Nasal cavity respiratory epithelium epithelial cell of viscerocranial mucosa (primary cell): ENCODE measurements around the gene HS3ST4. TPM values are rescaled to one million over a fixed set of nuclear protein-coding genes. Genes with fewer than 3 reads are reported as not detected.

Experiments used
- total RNA-seq: library from RNA; depleted of rRNA; stranded (reverse); fragments of >200 nt; gene quantifications from 2 replicates; pipeline ENCODE4 v1.2.3, GENCODE V29; 2014

The HS3ST4 gene
- total RNA-seq, result not detected in 2 replicates

DNA sequence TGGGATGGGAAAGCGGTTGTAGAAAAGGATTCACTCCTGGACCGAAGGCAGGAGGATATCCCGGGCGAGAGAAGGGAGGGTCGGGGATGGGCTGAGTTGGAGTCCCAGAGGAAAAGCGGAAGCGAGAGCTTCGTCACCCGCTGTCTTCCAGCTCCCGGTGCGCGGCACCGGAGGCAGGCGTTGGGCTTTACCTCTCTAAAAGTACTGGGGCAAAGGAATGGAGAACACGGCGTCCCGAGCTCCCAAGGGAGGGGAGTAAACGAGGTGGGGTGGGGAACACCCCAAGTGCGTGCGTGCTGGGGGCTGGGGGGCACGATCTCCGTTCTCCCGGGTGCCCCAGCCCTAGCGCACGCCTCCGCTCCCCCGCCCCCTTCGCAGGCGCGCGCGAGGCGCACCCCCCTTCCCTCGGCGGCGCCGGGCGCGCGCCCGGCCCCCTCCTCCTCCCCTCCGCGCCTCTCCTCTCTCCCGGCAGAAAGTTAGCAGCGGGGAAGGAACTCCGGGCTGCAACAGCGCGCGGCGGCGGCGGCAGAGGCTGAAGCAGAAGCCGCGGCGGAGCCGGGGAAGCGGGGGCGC lies at the start of gene HS3ST4:
TSS of gene HS3ST4 (plus strand) at position 441 of the 573 bp plus-strand sequence.

